NCI-H82 treated with DMSO at 0.1 percent for 48 hours (cell line): ENCODE results near the gene ELP4.

Source experiments
- DNase-seq: peaks from one replicate; lab custom pipeline; 2025; ENCODE audit not compliant: unreplicated experiment; lab: John Stamatoyannopoulos, UW

ELP4 gene

DNA sequence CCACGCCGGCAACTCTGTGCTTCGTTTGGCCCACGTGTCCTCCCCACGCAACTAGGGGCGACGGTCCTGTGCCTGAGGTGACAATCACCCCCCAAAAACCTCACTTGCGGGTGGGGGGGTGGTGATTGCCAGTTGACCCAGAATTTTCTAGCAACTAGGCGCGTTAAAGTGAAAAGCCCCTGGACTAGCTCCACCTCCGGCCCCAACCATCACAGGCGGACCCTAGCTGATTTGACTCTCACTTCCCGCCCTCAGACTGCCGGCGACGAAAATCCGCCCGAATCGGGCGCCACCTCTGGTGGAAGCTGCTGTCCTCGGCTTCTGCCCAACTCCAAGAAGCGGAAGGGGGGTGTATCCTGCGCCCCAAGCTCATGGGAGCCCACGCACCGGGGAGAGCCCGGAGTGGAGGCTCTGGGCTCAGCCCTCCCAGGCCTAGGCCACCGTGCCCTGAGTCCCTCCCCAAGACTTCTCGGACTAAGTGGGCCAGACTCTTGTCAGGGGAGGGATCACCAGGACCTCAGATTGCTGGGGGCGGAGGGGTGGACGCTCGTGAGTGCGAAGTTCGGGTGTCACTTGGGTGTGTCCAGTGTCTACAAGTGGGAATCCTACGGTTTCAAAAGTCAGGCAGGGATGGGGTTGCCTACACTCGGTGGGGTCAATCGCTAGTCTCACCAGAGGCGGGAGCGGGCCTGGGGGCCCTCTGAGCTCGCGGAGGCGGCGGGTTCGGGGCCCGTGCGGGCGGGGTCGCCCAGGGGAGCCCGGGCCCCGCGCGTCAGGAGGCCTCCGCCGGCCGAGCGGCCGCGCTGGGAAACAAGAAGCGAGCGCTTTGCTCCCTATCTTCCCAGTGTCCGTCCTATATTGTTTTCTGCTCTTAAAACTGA, 289.2 kb downstream of the ELP4 start:
- DNase-seq, result no peak

DNA sequence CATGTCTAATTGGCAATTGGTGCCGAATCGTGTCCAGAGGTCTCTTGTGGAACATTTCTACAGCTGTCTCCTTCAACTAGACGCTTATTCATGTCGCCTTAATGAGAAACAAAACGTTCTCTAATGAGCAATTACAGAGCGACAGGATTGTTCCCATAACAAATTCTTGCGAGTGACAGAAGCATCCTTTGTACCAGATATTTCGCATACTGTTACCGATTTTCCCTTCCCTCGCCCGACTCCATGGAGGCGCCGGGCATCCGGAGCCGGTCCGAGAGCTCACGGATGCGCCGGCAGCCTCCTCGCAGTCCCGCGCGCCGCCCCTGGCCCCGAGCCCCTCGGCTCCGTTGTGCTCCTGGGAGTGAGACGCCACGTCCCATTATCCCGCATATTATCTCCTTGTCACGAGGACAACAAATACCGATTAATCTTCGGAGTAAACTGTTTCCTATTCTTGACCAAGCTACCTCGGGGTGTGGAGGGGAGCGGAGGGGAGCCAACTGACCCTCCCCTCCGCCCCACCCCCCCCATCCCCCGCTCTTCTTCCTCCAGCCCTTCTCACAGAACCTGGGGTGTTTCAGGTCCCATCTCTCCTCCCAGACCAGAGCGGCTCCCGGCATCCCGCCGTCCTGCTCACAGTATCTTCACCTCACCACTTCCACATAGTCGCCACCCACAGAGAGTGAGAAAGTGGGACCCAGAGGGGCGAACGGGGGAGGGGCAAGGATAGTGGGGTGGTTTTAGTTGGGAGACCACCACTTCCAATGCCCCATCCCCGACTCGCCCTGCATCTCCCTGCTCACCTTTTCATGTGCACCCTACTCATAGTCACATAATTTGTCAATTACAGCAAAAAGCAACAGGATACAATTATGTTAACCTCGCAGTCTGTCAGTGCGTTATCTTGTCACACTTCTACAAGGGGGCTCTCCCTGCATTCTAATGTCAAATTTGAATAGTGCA, 290.1 kb downstream of the ELP4 start:
- no peak for DNase-seq

DNA sequence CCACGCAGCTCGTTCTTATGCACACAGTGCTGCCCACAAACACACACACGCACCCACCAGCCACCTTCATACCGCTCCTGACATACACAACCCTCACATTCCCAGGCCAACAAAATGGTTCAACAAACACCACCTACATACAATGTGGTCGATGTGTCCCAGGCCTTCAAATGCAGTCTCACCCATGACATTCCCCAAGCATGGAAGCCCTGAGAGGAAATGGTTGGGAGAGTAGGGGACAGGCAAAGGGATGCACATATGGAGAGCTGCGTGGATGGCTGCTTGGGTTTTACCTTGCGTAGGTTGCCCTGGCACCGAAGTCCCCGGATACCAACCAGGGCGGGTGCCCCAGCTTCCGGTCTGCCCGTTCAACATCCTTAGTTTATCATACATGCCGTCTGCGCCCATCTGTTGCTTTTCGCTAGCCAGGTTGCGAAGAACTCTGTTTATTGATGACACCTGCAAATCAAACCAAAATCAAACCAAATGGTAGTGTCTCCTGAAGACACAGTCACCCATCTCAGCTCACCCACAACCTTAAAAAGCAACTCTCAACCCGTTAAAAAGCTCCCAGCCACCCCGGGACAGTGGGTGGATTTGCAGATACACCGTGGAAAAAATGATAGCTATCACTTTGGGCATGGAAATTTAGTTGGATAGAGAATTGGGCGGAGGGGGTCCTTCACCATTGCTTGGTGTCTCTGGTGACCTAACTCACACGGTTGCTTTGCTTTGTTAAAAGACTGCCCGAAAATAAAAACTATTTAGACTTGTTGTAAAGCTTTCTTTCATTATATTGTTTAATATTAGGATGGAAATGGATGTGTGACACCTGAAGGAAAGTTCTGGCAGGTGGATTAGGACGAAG, 291.1 kb downstream of the ELP4 start:
- no peak for DNase-seq

DNA sequence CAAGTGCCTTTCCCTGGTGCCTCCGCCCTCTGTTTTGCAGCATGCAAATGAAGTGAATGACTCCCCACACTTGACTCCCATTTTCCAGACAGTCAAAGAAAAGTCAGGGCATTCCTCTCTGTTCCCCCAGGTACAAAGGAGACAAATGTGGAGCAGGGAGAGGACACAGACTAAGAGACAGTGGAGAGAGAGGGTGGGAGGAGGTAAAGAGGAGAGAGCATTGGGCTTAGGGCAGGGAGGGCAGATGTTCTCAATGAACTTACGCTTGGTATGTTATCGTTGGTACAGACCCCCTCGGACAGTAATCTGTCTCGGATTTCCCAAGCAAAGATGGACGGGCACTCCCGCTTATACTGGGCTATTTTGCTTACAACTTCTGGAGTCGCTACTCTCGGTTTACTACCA, 291.7 kb downstream of the ELP4 start:
- DNase-seq, result no peak

DNA sequence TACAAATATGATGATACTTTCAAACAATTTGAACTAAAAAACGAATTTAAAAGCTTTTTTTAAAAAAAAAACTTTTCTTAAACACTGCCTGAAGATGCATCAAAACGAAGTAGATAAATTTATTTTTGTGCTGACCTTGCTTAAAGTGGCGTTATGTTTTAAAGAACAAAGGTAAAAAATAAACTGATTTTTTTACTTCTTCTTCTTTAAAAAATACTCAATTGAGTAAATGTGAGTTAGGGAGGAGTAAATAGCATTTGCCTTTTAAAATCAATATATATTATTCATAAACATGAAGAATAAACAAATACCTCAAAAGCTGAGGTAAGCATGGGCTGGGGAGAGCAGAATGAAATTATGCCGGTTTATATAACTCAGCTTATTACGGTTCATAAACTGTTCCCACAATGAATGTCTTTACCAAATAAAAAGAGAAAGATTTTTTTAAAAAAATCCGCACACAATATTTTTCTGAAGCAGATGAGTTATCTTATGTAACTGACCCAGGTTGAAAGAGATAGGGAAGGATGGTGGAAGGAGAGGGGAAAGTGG, 292.5 kb downstream of the ELP4 start:
- DNase-seq, result no peak

DNA sequence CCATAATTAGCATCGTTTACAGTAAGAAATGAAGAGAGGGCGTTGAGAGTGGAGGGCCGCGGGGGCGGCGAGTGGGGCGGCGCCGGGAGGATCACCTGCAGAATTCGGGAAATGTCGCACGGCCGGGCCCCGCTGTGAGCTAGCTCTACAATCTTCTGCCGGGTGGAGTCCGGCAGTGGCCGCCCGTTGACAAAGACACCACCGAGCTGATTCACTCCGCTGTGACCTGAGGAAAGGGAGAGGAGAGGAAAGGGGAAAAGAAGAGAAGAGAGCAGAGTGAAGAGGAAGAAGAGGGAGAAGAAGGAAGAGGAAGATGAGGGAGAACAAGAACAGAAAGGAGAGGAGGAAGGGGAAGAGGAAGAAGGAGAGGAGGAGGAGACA, 293.0 kb downstream of the ELP4 start:
- no peak for DNase-seq

DNA sequence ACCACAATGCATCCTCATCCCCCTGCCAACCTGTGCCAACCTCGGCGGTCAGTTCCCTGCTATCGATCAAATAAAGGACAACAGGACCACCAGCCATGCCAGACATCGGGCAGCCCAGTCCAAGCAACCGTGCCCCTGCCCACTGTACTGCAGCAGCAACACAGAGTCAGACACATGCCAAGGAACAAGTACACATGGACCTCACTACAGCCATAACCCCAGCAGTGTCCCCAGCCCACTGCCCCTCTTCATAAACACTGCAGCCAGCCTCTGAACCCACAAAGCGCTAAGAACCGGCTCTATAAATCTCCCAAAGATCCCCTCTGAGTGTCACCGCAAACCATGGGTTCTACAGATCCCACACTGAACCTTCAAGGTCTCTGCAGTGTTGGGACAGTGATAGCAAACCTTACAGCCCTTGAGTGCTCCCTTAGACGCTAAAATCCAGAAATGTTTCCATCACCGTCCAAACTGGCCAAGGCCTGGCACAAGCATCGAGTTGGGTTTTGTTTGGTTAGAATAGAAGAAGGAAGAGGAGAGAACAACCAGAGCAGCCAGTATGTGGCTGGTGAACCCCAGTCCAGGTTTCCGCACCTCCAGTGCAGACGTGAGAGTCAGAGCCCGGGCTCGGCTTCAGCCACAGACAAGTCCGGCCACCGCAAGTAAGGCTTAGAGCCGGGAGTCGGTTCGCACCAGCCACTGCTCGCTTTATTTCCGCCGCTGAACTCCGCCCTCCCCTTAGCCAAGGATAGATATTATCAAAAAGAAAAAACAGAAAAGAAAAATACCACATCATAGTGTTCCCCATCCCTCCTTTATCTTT, 293.6 kb downstream of the ELP4 start:
- no peak for DNase-seq

DNA sequence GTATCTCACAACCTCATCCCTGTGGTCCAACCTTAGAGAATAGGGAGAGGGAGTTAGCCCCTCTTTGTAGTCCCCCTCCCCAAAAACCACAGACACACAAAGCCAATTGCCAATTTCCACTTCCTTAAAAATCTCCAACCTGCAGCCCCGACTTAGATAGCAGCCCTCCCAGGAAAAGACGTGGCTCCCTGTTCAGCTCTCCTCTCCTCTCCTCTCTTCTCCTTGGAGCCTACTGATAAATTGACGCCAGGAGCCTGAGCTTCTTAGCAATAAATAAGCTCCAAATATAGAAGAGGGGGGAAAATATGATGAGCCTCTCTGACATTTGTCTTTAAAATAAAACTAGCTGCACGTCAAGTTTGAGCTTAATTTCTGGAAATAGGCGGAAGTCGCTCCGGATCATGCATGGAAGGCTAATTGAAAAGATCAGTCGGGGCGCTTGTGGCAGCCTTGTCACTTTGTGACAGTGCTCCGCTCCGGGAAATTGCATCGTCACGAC, 294.3 kb downstream of the ELP4 start:
- no peak for DNase-seq

DNA sequence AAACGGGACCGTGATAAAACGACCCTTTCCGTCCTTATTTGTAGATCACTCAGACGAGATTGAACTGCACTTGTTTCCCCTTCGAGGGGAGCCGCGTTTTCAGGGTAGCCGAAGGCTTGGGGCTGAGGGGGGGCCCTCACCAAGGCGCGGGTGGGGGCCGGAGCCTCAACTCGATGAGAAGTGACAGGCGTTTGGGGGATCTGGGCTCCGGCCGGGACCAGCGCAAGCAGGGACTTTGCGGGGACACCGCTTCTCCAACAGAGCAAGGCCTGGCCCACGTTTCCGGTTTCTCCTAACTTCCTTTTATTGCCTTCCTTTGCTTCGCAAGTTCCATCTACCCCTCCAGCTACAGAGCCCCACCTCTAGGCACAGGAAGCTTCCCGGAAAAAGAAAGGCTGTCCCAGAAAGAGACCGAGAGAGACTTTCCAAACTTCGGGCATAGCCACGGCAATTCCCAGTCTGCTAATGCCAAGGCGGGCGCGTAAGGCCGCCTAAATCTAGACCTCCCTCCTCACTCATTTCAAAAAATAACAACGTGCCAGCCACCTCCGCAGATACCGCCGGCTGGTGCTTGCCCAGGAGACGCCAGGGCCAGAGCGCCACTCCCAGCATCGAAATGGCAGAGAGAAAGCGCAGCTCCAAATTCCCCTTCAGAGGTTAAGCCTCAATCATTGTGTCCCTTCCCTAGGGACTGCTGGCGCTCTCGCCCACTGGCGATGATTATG, 294.9 kb downstream of the ELP4 start:
- no peak for DNase-seq

DNA sequence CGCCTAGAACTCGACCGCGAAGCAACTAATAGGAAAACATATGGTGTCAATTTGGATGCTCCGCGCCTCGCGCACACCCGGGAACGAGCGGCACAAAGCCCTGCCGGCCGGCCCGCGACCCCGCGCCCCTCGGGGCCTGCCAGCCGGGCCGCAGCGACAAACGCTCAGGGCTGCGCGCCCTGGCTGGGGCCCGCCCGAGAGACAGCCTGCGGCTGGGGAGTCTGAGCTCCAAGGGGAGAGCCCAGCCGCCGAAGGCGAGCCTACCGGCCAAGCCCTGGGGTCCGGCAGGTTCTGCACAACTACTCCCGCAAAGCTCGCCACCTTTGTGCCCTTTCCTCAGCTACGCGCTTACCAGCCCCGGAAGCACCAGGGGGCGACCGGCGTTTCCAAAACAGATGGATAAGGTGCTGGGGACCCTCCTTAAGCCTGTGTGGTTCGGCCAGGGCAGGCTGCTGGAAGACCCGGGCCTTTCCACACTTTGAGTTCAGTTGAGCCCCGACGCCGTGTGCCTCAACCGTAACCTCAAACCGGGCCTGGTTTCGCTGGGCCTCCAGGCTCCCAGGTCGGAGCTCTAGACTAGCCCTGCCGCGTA, 295.6 kb downstream of the ELP4 start:
- no peak for DNase-seq

DNA sequence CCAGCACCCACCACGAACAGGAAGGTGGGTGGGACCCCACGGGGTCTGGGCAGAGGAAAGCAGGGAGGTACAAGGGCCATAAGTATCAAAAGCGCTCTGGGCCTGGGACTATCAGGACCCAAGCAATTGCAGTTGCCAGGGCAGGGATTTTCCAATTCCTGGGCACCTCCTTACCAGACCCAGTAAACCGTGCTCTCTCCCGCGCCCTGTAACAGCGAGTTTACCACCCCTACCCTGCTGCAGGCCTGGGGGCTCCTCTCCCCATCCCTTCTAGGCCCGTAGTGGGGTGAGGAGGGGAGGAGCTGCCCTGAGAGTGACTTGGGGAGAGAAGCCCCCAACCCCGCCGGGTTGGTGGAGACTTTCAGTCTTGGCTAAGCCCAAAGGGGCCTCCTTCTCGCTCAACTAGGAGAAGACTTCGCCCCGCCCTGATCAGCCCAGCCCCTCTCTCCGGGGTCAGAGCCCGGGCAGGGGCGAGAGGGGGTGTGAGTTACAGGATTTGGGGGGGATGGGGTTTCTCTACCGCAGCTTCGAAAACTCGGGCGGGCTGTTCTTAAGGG, 296.1 kb downstream of the ELP4 start:
- no peak for DNase-seq

DNA sequence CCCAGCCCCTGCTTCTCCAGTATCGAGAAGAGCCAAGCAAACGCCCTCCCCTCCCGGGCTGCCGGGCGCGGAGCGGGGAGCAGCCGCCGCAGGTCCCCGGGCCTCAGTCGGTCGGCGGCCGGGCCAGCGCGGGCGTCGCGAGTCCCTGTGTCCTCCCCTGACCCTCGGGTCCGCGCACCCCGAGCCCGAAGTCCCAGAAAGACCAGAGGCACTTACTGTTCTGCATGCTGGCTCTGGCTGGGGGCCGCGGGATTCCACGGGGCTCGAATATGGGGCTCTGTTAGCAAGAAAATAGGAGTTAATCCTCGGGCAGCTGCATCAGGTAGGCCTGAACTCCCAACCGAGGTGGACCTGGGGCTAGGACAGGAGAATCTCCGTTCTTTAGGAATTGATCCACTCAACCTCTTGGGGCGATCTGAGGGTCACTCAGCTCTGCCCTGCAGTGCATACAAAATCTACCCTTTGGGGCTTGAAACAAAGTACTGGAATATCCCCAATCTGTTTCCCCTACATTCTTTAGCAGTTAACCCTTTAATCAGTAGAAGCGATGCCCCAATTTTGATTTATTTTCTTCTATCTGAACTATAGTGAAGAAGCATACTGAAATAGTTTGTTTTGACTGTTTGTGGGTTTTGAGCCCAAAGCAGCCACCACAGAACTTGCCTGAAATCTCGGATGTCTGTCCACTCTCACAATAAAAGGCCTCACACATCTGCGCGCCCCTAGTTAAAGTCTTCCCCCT, 296.8 kb downstream of the ELP4 start:
- no peak for DNase-seq

DNA sequence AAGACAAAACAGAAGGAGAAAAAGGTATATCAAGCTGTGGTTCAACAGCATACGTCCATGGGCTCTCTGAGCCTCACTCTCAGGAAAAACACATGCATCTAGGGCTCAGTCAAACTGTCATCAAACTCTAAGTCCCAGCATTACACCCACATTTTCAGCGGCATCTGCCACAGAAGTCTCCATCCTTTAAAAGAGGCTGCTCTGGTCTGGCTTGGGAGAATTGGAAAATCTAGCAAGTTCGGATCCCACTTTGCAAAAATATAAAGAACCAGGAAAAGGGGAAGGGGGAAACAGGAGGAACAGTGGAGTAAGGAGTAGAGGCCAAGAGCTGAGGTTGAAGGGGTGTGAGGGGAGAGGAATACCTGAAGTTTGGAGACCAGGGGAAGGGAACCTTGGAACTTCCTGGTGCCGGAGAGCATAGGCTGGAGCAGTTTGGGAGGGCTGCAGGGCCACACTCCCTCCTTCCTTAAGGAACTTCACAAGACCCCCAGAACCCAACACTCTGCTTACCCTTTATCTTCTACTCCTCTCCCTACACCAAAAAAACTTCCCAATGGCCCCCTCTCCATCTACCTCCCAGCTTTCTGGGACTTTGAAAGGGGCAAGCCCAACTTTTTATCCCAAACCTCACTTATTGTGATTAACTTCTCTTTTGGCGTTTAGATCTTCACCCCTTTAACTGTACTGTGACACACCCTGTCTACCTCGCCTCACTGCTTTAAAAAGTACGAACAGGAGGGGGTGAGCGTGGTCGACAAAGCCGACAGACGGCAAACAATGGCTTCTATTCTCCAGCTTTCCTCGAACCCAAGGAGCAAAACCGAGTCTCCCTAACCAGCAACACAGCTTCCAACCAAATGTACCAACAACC, 297.6 kb downstream of the ELP4 start:
- DNase-seq, result no peak

DNA sequence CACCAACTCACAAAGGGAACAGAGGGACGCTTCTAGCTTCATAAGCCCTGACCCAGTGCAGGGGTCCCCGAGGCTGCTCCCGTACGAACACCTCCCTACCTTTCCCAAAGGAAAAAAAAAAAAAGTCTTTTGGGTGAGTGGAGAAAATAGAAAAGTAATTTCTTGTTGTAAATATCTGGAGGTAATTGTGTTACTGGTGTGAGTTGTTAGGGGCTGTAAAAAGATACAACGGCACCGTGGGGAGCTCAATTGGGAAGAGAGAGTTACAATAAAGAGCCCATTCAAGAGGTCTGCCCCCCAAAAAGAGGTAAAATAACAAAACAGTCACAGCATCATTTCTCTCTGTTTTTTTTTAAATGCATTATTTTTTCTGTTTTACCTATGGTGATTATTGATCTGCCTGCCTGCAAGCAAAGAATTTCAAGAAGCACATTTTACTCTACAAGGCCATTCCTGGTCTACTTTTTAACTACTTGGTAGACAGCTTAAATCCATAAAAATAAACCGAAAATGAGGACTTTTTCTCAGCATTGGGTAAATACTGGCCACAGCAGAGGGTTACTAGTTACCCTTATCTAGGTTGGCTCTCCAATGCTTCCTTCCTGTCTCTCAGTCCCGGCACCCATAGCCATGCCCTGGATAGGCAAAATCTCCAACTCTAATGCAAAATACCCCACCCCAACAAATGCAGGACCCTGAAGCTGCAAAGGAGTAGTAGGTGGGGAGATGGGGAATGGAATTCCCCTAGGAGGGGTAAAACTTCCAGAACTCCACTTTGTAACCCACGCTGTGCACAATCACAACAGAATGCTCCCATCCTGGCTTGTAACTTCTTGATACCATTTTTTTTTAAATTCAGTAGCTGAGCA, 298.5 kb downstream of the ELP4 start:
- DNase-seq, result no peak

DNA sequence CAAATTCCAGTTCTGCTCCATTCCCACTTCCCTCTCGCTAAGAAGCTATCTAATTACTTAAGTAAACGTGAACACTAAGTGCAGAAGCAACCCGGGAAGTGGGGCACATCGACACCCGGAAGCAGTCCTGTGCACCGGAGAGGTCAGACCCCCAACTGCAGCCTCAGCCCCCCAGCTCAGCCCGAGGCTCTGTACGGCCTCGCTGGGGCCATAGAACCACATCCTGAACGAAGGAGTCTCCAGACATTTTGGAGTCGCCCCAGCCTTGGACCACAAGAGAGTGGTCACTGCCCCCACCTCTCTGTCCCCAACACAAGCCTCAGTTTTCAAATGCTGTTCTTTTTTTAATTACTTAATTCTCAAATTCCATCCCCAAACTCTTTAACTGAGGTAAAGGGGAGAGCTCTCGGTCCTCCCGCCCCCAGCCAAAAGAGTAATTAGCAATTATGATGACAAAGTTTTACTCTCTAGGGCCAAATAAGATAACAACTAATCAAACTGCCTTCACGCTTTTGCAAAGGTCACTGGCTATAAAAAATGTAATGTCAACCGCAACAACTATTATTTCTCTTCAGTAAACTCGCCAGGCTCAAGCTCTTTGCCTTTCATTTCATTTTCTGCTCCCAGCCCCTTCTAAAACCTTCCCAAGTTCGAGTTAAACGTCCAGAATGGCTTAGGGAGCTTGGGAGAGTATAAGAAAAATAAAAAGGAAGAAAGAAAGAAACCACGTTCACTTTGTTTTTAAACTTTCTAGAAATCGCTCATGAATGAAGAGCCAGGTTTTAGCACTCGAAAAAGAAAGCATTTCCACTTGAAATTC, 299.4 kb downstream of the ELP4 start:
- no peak for DNase-seq
